Activated CD8-positive, alpha-beta memory T cell treated with anti-CD3 and anti-CD28 coated beads, Interleukin-2, amount 50 U/mL, for 48 hours (primary cell): Measurements from ENCODE around the gene GMDS.

ENCODE experiments used
- DNase-seq: peaks from one replicate; pipeline ENCODE4 v3.0.0-alpha.2; 2020

The GMDS gene

DNA sequence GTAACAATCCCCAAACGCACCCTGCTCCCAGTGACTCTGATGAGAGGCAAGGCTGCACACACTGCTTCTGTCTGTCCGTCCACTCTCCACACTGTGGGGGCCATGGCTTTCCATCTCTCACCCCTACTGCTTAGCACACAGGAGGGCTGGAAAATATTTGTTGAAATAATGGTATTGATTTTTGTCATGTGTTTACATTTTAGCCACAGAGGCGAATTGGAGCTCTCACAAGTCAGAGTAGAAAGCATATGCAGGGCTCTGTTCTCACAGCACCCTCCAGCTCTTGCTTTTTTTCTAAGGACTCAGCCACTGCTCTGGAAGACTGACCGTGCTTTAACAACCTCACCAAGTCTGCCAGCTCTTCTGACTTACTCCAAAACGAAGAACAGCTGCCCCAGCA, 273.8 kb downstream of the GMDS start:
- DNase-seq: no peak

DNA sequence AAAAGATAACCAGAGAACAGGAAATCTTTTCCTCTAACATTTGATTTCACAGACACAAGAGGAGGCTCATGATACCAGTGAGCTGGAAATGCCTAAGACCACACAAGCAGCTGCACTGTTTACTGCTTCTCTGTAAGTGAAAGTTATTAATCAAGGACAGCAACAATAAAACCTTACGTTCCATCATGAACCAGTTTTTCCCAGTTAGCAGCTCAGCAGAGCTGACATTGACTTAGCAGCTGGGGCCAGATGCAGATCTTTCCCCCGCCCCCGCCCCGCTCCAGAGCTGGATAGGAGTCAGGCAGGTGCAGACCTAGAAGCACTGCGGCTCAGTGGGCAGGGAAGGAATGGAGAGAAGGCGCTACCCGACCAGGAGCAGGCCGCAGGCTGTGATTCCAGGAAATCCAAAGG, 275.2 kb downstream of the GMDS start:
- DNase-seq: no peak

DNA sequence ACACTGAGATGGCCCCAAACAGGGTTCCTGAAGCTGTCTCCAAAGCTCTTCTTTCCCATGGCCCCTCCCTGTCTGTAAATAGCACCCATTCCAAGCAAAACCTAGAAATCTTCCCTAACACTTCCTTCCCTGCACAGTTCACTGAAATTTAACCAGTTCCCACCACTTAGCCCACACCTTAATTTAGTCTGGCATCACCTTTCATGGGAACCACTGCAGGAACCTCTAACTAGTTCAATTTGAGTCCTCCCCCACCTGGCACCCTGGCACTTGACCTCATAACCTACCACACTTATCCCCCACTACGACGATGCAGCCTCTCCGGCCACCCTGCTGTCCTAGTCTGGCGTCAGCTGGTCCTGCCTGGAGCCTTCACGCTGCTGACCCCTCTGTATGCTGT, 278.7 kb downstream of the GMDS start:
- DNase-seq: no peak

DNA sequence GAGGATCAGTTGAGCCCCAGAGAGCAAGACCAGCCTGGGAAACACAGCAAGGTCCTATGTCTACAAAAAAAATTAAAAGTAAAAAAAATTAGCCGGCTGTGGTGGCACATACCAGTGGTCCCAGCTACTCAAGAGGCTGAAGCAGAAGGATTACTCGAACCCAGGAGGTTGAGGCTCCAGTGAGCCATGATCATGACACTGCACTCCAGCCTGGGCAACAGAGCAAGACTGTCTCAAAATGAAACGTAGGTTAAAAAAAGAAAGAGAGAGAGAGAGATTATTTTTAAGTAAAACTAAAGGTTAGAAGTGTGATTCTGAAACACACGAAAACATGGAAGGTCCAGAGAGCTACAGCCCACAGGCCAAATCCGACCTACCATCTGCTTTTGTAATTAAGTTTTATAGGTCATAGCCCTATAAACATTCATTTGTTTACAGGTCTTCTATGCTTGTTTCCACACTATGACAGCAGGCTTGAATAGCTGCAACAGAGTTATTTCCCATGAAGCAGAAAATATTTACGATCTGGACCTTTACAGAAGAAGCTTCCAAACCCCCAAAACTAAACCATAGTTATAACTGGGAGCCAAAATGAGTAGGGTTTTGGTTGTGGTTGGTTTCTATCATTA, 279.7 kb downstream of the GMDS start:
- no peak for DNase-seq

DNA sequence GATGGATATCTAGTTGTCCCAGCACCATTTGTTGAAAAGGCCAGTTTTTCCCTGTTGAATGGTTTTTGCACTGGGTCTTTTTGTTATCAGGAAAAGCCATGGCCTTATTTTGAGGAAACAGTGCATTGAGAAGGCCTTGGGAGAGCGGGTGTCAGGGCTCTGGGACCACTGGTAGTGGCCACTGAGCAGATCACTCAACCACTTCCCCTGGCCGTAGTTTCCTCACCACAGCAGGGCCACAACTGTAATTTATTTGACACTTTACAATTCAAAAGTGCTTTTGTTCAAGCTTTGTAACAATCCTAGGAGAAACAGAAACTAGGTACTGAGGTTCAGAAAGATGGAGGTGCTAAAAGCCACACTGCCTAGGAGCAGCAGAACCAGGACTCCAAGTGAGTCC, 281.8 kb downstream of the GMDS start:
- DNase-seq: no peak

DNA sequence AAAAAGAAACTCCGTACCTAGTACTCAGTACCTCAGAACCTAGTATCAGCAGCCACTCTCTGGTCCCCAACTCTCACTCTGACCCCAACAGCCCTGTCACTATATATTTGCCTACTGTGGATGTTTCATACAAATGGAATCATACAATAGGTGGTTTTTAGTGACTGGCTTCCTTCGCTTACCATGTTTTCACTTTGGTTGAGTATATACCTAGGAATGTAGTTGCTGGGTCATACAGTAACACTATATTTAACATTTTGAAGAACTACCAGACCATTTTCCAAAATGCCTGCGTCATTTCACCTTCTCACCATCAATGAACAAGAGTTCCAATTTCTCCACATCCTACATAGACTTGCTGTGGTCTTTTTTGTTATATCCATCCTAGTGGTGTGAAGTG, 283.2 kb downstream of the GMDS start:
- no peak for DNase-seq

DNA sequence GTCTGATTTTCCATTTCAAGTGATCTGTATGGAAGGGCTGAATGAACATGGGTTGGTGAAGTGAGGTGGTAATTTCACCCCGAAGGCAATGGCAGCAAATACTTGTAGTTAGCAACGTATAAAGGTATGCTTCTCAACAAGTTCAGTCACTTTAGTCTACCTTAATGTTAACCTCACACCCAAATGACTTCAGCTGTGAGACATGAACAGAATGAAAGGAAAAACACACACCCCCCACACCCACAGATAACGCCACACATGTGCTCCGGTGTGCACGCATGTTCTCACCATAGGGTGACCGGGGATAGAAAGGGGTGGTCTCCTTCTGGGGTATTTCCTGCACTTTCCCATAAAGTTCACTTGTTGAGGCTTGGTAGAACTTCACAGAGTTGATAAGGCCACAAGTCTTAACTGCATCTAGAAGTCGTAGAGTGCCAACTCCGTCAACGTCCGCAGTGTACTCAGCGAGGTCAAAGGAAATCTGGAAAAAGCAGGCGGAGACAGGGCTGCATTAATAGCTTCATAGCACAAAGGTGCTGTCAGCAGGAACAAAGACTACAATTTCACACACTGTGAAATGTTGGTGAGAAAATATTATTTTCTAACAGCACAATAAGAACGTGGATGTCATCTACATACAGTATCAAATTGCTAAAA, 284.8 kb downstream of the GMDS start:
- no peak for DNase-seq

DNA sequence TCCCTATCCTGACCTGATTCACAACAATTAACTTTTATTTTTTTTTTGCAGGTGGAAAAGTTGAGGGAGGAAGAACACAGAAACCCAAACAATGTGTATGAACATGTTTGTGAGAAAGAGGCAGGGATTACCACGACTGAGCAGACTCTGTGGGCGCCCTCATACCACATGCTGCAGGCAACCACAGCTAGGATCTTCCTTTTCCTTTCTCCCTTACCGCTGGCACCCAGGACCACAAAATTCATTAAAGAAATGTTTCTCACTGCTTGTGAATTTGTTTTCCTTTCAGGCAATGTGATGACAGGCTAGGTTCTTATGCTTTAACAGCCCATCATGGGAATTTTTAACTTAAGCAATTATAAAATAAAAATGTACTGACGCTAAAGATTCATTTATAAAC, 287.1 kb downstream of the GMDS start:
- no peak for DNase-seq

DNA sequence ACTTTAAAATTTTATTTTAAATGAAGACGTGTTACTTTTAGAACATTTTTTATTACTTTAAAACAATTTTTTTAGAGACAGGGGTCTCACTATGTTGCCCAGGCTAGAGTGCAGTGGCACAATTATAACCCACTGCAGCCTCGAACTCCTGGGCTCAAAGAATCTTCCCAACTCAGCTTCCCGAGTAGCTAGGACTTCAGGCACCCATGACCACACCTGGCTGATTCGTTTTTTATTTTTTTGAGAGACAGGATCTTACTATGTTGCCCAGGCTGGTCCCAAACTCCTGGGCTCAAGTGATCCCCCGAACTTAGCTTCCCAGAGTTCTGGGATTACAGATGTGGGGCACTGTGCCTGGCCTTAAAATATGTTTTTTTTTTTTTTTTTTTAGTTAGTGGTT, 287.7 kb downstream of the GMDS start:
- DNase-seq: no peak

DNA sequence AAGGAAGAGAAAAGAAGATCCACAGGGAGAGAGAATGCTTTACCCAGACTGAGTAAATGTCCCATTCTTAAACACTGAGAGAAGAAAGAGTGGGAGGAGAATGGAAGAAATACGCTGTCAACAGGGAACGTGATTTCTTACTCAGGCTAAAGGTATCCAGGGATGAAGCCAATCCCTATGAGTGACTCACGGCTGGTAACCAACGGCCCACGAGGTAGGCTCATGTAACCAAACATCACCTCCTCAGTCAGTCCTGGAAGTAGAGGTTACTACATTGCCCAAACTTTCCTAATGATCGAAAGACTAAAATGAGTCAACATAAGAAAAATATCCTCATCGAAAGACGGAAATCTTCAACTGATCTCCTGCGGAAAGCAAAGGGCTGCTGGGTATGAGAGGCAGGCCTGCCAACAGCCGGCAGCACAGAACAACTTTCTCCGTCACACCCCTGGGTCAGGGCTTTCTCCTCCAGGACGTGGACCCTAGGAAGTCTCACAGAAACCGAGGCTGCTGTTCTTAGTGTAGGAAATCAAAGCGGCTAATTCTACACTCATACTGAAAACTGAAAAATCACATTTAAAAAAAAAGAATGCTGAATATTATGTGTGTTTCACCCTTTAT, 292.6 kb downstream of the GMDS start:
- no peak for DNase-seq

DNA sequence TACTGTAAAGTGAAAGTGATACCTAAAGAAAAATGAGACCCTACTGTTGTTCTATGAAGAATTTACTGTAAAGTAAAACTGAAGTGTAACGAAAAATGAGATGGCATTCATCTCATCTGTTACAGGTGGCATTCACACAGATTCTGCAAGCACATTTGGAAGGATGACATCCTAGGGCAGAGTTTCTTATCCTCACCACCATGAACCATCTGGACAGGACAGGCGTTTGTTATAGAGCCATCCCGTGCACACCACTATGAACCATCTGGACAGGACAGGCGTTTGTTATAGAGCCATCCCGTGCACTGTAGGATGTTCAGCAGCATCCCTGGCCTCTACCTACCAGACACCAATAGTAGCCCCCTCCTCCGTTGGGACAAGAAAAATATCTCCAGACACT, 294.8 kb downstream of the GMDS start:
- DNase-seq: no peak

DNA sequence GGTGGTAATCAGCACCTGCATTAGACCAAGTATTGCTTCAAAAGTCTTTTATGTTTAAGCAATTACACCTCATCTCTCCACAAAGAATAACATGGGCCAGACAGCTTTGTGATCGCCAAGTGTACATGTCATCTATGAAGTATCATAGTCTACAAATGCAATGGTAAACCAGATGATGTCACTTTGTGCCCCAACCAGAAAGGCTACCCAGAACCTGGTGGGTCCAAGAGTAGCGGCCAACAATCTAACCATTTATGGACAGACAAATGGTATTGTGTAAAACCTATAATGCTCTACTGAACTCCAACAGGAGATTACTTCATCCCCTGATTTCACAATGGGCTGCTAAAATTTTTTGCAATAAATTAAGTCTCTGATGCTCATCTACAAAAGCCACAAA, 295.9 kb downstream of the GMDS start:
- DNase-seq: no peak

DNA sequence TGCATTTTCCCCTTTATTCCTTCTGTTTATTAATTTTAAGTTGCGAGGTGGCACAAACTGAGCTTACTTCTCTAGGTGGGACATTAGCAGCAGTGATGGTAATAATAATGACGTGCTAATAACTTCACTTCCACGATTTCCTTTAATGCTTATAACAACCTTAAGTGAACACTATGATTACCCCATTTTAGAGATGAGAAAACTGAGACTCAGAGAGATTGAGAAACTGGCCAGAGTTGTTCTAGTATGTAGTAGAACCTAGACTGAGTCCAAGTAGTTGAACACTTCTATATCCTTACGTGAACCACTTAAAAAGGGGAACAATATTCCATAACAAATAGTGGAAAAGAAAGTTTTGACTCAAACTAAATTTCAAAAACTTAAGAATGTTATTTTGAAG, 297.5 kb downstream of the GMDS start:
- no peak for DNase-seq

DNA sequence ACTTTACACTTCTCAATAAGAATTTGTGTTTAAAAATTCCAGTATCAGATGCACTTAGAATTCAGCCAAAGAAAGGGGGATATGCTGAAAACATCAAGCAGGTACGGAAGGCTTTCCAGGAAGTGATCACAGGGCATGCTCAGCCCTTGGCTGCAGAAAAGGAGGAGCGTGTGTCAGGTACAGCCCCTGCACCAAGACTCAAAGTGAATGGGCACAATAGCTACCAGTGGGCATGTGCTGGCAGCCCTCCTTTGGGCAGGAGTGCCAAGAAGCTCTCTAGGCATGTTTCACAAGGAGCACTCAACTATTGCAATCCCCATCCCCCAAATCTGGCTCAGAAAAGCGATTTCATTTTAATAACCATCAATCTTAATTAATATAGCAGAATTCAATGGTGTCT, 298.8 kb downstream of the GMDS start:
- no peak for DNase-seq

DNA sequence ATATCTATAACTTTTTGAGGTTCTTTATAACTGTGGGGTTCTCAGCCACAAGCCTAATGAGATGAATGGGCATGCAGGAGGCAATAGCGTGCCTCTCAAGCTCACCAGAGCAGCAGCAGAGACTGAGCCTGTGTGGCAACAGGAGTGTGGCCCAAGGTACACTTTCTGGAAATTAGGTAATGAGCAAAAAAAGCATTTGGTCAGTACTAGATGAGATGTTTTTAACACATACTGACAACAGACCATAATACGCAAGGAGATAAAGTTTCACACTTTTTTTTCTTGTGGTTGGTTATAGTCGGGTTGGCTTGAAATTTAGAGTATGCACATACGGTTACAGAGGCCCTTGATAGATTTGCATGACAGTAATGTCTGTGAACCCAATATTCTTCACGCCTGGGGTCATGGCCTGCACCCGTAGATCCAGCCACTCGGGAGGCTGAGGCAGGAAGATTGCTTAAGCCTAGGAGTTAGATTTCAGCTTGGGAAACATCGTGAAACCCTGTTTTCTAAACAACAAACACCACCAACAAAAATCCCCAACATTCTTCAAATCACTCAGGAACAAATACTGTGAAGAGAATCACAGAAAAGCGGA, 300.1 kb downstream of the GMDS start:
- DNase-seq: no peak

DNA sequence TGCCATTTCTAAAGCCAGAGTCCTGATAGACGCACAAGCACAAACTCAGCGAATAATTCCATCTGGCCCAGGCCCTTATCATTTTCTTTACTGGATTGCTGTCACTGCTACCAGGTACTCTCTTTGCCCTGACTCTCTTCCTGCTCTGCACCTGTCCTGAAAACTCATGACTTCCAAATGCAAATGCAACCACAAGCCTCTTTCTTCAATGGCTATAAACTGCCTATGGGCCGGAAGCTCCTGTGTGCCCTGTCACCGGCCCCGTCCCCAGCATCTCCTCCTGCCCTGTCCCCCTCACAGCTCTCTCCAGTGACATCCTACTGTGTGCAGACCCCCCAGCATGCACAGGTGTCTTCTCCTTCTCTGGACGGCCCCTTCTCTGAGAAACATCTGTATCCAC, 302.6 kb downstream of the GMDS start:
- DNase-seq: no peak

DNA sequence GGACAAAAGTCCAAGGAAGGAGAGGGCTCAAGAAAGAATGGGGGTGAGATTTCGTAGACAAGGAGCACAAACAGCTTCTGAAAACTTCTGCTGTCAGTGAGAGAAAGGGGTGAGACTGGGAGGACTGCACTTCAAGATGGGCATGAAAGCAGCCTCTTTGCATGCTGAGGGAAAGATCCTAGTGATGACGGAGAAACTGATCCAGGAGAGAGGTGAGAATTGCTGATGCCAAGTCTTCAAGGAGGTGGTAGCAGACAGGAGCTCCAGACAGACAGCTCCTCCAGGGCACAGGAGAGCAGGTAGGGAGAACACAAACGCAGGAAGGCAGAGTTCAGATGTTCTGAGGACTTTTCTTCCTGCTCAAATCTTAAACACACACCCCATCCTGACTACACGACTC, 303.9 kb downstream of the GMDS start:
- no peak for DNase-seq

DNA sequence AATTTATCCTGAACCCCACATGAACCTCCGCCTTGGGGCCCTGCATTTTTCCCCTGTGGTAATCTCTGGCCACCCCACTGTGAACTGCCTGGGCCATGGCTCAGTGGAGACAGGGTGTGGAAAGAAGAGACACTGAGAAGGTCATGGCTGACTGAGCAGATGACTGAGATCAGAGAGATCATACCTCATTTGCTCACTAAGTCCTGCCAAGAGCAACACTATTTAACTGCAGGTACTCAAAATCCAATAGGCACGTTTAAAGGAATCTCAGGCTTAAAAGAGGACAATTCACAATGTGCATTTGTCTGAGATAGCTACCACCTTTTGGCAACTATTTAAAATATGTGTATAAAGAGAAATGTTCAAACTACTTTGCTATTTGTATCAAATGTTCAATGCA, 305.0 kb downstream of the GMDS start:
- no peak for DNase-seq

DNA sequence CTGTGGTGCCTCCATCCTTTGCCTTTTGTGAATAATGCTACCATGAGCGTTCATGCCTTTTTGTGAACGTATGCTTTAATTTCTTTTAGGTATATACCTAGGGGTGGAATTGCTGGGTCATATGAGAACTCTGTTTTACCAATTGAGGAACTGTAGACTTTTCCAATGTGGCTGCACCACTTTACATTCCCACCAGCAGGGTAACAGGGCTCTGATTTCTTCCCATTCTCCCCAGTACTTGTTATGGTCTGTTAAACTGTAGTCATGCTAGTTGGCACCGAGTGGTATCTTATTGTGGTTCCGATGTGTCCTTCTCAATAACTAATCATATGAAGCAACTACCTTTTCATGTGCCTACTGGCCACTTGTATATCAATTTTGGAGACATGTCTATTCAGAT, 312.1 kb downstream of the GMDS start:
- no peak for DNase-seq

DNA sequence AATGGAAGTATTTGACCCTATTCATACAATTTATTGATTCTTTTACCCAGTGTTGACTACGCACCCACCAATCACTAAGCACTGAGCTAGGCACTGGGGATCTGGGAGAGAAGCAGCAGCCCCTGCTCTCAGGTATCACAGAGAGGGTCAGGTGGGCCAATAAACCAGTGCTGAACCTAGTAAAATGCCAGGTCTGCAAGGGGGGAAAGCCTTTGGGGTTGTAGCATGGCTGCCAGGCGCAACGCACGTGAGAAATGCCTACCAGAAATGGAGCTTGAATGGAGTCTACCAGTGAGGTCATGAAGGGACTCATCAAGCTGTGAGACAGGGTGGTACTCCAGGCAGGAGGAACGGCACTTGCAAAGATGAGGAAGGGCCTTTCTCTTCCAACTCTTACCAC, 313.6 kb downstream of the GMDS start:
- no peak for DNase-seq

DNA sequence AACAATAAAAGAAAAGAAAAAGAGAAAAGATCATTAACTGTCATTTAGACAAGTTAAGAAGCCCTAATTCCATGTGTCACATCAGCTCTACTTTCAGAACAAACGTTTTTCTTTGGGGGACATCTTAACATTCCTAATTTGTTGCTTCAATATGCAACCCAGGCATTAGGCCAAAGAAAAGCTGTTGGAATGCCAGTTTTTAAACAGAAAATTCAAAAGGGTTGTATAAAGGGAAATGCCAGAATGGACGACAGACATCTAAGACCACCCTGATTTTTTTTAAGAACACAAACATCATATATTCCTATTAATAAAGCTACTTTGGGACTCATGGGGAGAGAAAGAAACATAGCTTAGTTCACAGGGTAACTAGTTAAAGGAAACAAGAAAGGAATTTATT, 315.0 kb downstream of the GMDS start:
- DNase-seq: no peak

DNA sequence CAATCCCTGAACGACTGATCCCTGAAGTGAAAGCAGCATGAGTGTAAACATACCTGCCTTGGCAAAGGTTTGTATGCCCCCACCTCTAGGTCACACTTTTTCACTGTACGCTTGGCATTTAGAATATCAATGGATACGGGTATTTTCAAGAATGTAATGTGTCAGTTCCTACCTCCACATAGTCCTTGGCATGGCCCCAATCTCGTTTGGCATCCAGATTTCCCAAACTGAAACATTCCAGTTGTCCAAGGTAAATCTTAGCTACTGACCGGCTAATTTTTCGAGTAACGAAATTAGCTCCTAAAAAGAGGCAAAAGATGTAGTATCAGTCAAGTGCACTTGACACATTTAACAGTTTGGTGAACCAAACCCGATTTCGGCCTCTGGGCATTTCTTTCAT, 315.5 kb downstream of the GMDS start:
- DNase-seq: no peak

DNA sequence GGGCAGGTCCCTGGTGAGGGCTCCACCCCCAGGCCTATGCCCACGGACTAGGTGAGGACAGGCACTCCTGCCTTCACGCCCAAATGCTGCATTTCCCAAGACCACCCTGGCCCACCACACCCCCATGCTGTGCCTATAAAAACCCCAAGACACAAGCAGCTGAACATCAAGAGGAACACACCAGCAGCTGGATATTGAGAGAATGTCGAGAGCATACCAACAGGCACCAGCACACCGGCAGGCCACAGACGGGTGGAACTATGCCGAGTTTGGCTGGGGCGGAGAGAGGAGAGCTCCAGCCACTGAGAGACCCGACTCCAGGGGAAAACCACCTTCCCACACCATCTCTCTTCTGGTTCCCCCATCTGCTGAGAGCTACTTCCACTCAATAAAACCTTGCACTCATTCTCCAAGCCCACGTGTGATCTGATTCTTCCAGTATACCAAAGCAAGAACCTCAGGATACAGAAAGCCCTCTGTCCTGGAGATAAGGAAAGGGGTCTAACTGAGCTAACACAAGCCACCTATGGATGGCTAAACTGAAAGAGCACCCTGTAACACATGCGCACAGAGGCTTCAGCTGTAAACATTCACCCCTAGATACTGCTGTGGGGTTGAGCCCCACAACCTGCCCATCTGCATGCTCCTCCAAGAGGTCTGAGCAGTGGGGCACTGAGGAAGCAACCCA, 319.5 kb downstream of the GMDS start:
- no peak for DNase-seq

DNA sequence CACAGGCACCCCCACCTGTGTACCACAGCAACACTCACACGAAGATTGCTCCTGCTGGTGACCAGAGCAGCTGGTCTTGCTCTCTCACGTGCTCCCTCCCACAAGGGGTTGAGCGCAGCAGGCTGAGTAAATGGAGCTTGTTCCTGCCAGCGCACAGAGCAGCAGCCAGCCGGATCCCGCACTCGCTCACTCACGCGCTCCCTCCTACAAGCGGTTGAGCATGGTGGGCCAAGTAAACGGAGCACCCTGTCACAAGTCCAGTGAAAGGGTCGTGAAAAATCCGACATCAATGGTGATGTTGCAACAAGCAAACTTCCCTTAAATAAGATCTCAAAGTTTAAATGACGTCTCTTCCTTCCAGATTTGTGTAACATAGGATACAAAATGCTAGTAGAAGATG, 322.0 kb downstream of the GMDS start:
- DNase-seq: no peak
